HG03135 (cell line): Measurements from ENCODE around the gene COL19A1.

Source experiments
- ATAC-seq: cut with Tn5 transposase; IDR thresholded peaks from one replicate; pipeline ENCODE4 v1.9.1; 2021; ENCODE audit warnings: mild to moderate bottlenecking, moderate library complexity; ENCODE audit not compliant: unreplicated experiment

The COL19A1 gene

GRCh38 chr6:70051197-70052124, 185.1 kb downstream of the COL19A1 start:
- no peak for ATAC-seq

GRCh38 chr6:70059039-70059719, 192.8 kb downstream of the COL19A1 start:
- ATAC-seq: no peak

- ATAC-seq: no peak
These were observed 194.3 kb downstream of the COL19A1 start for GRCh38 chr6:70060680-70061079.

GRCh38 chr6:70061546-70061945, 195.2 kb downstream of the COL19A1 start:
- no peak for ATAC-seq

- ATAC-seq: no peak
These were observed 195.7 kb downstream of the COL19A1 start for GRCh38 chr6:70062010-70062409.

GRCh38 chr6:70072540-70073179, 206.3 kb downstream of the COL19A1 start:
- no peak for ATAC-seq

GRCh38 chr6:70073637-70074036, 207.3 kb downstream of the COL19A1 start:
- ATAC-seq: no peak

- ATAC-seq: no peak
These were observed 212.9 kb downstream of the COL19A1 start for GRCh38 chr6:70079241-70079640.

GRCh38 chr6:70080443-70081070, 214.2 kb downstream of the COL19A1 start:
- no peak for ATAC-seq

- no peak for ATAC-seq
These were observed 216.5 kb downstream of the COL19A1 start for GRCh38 chr6:70082830-70083229.

- no peak for ATAC-seq
These were observed 220.4 kb downstream of the COL19A1 start for GRCh38 chr6:70086806-70087205.

- ATAC-seq: no peak
These were observed 227.8 kb downstream of the COL19A1 start for GRCh38 chr6:70094156-70094555.

- ATAC-seq: no peak
These were observed 233.4 kb downstream of the COL19A1 start for GRCh38 chr6:70099732-70100131.

- no peak for ATAC-seq
These were observed 237.4 kb downstream of the COL19A1 start for GRCh38 chr6:70103798-70104197.

- ATAC-seq: no peak
These were observed 241.7 kb downstream of the COL19A1 start for GRCh38 chr6:70107852-70108629.

- no peak for ATAC-seq
These were observed 244.0 kb downstream of the COL19A1 start for GRCh38 chr6:70110126-70111022.

- no peak for ATAC-seq
These were observed 245.4 kb downstream of the COL19A1 start for GRCh38 chr6:70111737-70112136.

GRCh38 chr6:70112716-70113115, 246.4 kb downstream of the COL19A1 start:
- no peak for ATAC-seq

GRCh38 chr6:70113171-70113570, 246.8 kb downstream of the COL19A1 start:
- ATAC-seq: no peak
